CD8-positive, alpha-beta memory T cell (primary cell): ENCODE measurements around the gene CEACAM21. TPM values are rescaled to one million over a fixed set of nuclear protein-coding genes. Genes with fewer than 3 reads are reported as not detected.

Experiments
- CTCF ChIA-PET: fragments of 350-600 bp; sonication (Branson Sonifier 250); formaldehyde crosslinking; loops from one replicate; lab custom pipeline; 2021; ENCODE audit warnings: antibody characterized with exemption; lab: Charles Lee
- POLR2A ChIA-PET: fragments of 350-600 bp; sonication (Branson Sonifier 250); formaldehyde crosslinking; loops from one replicate; lab custom pipeline; 2021; ENCODE audit warnings: antibody characterized with exemption; lab: Charles Lee
- DNase-seq, 5 donors: peaks; one replicate each; pipeline versions ENCODE4 v3.0.0 to v3.0.0-alpha.2; 2020 to 2022; ENCODE audit warnings: mixed read lengths in 1 of 5
- H3K27ac ChIP-seq: one replicate; pipeline ENCODE4 v1.7.0; 2013; ENCODE audit warnings: low read depth, mild to moderate bottlenecking, low read length, moderate library complexity
- H3K27me3 ChIP-seq: 2 replicates; pipeline ENCODE4 v1.7.0; 2013; ENCODE audit warnings: low read length, mild to moderate bottlenecking; ENCODE audit not compliant: insufficient read depth, poor library complexity, severe bottlenecking
- H3K36me3 ChIP-seq: 2 replicates; pipeline ENCODE4 v1.7.0; 2013; ENCODE audit warnings: mild to moderate bottlenecking, low read length, moderate library complexity; ENCODE audit not compliant: insufficient read depth
- H3K4me1 ChIP-seq: 2 replicates; pipeline ENCODE4 v1.7.0; 2013; ENCODE audit warnings: mild to moderate bottlenecking, low read length, moderate library complexity; ENCODE audit not compliant: insufficient read depth
- H3K4me3 ChIP-seq: 2 replicates; pipeline ENCODE4 v1.7.0; 2013; ENCODE audit warnings: mild to moderate bottlenecking, low read length
- H3K9me3 ChIP-seq: 2 replicates; pipeline ENCODE4 v1.7.0; 2013; ENCODE audit warnings: mild to moderate bottlenecking, low read length
- H3K27ac Mint-ChIP-seq, 8 donors: one replicate each; pipeline ENCODE4 v1.8.0; 2020 to 2021; ENCODE audit warnings: mixed read lengths in 8 of 8, mild to moderate bottlenecking in 6 of 8, inconsistent platforms in 3 of 8, moderate library complexity in 3 of 8
- H3K27me3 Mint-ChIP-seq, 2 donors: one replicate each; pipeline ENCODE4 v1.8.0; 2020 to 2021; ENCODE audit warnings: mixed read lengths in 2 of 2, mild to moderate bottlenecking in 1 of 2, moderate library complexity in 1 of 2
- H3K36me3 Mint-ChIP-seq, 3 donors: one replicate each; pipeline ENCODE4 v1.8.0; 2020 to 2021; ENCODE audit warnings: mixed read lengths in 3 of 3, inconsistent platforms in 1 of 3, mild to moderate bottlenecking in 1 of 3
- H3K4me1 Mint-ChIP-seq, 3 donors: one replicate each; pipeline ENCODE4 v1.8.0; 2020 to 2021; ENCODE audit warnings: mixed read lengths in 3 of 3, inconsistent platforms in 1 of 3, mild to moderate bottlenecking in 1 of 3
- H3K4me3 Mint-ChIP-seq, 7 donors: one replicate each; pipeline ENCODE4 v1.8.0; 2020 to 2021; ENCODE audit warnings: mixed read lengths in 7 of 7, mild to moderate bottlenecking in 6 of 7, moderate library complexity in 4 of 7, inconsistent platforms in 2 of 7
- H3K9me3 Mint-ChIP-seq, 5 donors: one replicate each; pipeline ENCODE4 v1.8.0; 2020 to 2022; ENCODE audit warnings: mixed read lengths in 5 of 5, mild to moderate bottlenecking in 3 of 5, moderate library complexity in 2 of 5, inconsistent platforms in 1 of 5
- polyA plus RNA-seq: library from polyadenylated mRNA; unstranded; fragments of 300-500 nt; fragmentation: Illumina TruSeq; gene quantifications from one replicate; pipeline ENCODE4 v1.2.3, GENCODE V29; 2021
- total RNA-seq, 2 experiments: library from RNA; stranded (reverse); gene quantifications; one replicate each; pipeline ENCODE4 v1.2.3, GENCODE V29; 2021

The CEACAM21 gene
- total and polyA plus RNA-seq, 3 experiments from 2014 or later = 26.8 to 46.6 (median 29.2) TPM

- peaks cover 0 to 55% (median 11%) of the 10 kb centered on the region in 3 donors for H3K36me3 Mint-ChIP-seq
- H3K27me3 Mint-ChIP-seq = no peaks in the 10 kb centered on the region
- peaks cover 74 to 90% (median 88%) of the 10 kb centered on the region in 3 donors for H3K4me1 Mint-ChIP-seq
- H3K36me3 ChIP-seq = peaks cover 7% of the 10 kb centered on the region
- DNase-seq = peak in 4 of 5 donors; percentile 32 to 80 (median 64)
- POLR2A ChIA-PET = interaction anchor here (0.5 to 1.9 kb wide), 5 partner anchors 12 to 90 kb away, joined by 3 to 7 read pairs (median 4); no protein-coding TSS in a partner anchor
- no peaks in the 10 kb centered on the region for H3K27me3 ChIP-seq
- no peaks in the 10 kb centered on the region for H3K9me3 Mint-ChIP-seq
- peak overlapping the region in 6 of 7 donors; percentile 53 to 88 (median 64) for H3K4me3 Mint-ChIP-seq
- H3K4me3 ChIP-seq = peak overlapping the region; percentile 52
- H3K27ac Mint-ChIP-seq = peak overlapping the region in 6 of 8 donors; percentile 68 to 93 (median 84)
- no peaks in the 10 kb centered on the region for H3K9me3 ChIP-seq
- CTCF ChIA-PET = interaction anchor here (0.8 to 11.4 kb wide), 12 partner anchors 8 to 115 kb away, joined by 3 to 180 read pairs (median 6); partner anchors contain the start of gene CEACAM21
- no peak overlapping the region for H3K27ac ChIP-seq
- H3K4me1 ChIP-seq = peaks cover 62% of the 10 kb centered on the region
Measured at GRCh38 chr19:41563854-41564514, 12.0 kb upstream of the CEACAM21 start.

GRCh38 chr19:41564515-41565378 is 11.2 kb upstream of the CEACAM21 start:
- no peaks in the 10 kb centered on the region for H3K27me3 ChIP-seq
- Mint-ChIP-seq H3K4me1 (peaks cover 72 to 89% (median 83%) of the 10 kb centered on the region in 3 donors), H3K9me3 (no peaks in the 10 kb centered on the region), H3K27ac (peak overlapping the region in 3 of 8 donors; percentile 34 to 85 (median 79)), H3K27me3 (no peaks in the 10 kb centered on the region), H3K36me3 (peaks cover 0 to 50% (median 8%) of the 10 kb centered on the region in 3 donors), H3K4me3 (peak overlapping the region in 5 of 7 donors; percentile 12 to 60 (median 41))
- H3K9me3 ChIP-seq = no peaks in the 10 kb centered on the region
- peak overlapping the region; percentile 52 for H3K4me3 ChIP-seq
- ChIA-PET CTCF (interaction anchor here (1.1 to 11.4 kb wide), 10 partner anchors 7 to 116 kb away, joined by 3 to 180 read pairs (median 12); no protein-coding TSS in a partner anchor), POLR2A (interaction anchor here (0.5 to 1.9 kb wide), 5 partner anchors 13 to 91 kb away, joined by 3 to 7 read pairs (median 3); no protein-coding TSS in a partner anchor)
- no peak for DNase-seq
- peaks cover 57% of the 10 kb centered on the region for H3K4me1 ChIP-seq
- peaks cover 7% of the 10 kb centered on the region for H3K36me3 ChIP-seq
- no peak overlapping the region for H3K27ac ChIP-seq

GRCh38 chr19:41565379-41565720 is 10.6 kb upstream of the CEACAM21 start:
- Mint-ChIP-seq H3K4me3 (peak overlapping the region in 2 of 7 donors; percentile 7 to 10), H3K4me1 (peaks cover 70 to 89% (median 83%) of the 10 kb centered on the region in 3 donors), H3K9me3 (no peaks in the 10 kb centered on the region), H3K36me3 (peaks cover 0 to 48% (median 6%) of the 10 kb centered on the region in 3 donors), H3K27me3 (no peaks in the 10 kb centered on the region), H3K27ac (peak overlapping the region in 3 of 8 donors; percentile 2 to 22 (median 13))
- H3K27ac ChIP-seq = no peak overlapping the region
- H3K9me3 ChIP-seq = no peaks in the 10 kb centered on the region
- POLR2A ChIA-PET = interaction anchor here (0.8 kb wide), 1 partner anchor 21 kb away, joined by 3 read pairs; no protein-coding TSS in a partner anchor
- H3K4me3 ChIP-seq = no peak overlapping the region
- CTCF ChIA-PET = interaction anchor here (1.1 to 8.5 kb wide), 5 partner anchors 20 to 116 kb away, joined by 3 to 136 read pairs (median 7); no protein-coding TSS in a partner anchor
- DNase-seq = no peak
- H3K27me3 ChIP-seq = no peaks in the 10 kb centered on the region
- H3K4me1 ChIP-seq = peaks cover 57% of the 10 kb centered on the region
- H3K36me3 ChIP-seq = peaks cover 2% of the 10 kb centered on the region

GRCh38 chr19:41566001-41566400 is 10.0 kb upstream of the CEACAM21 start:
- ChIA-PET POLR2A (interaction anchor here (0.6 to 1.4 kb wide), 3 partner anchors 9 to 23 kb away, joined by 3 to 5 read pairs (median 3); no protein-coding TSS in a partner anchor), CTCF (interaction anchor here (1.1 to 8.5 kb wide), 5 partner anchors 20 to 126 kb away, joined by 3 to 136 read pairs (median 7); partner anchors contain the start of gene DMAC2)
- no peak for DNase-seq
- H3K27ac ChIP-seq = no peak overlapping the region
- peaks cover 70 to 89% (median 83%) of the 10 kb centered on the region in 3 donors for H3K4me1 Mint-ChIP-seq
- peaks cover 0 to 46% (median 6%) of the 10 kb centered on the region in 3 donors for H3K36me3 Mint-ChIP-seq
- H3K9me3 ChIP-seq = no peaks in the 10 kb centered on the region
- no peak overlapping the region for H3K4me3 Mint-ChIP-seq
- peaks cover 57% of the 10 kb centered on the region for H3K4me1 ChIP-seq
- H3K27ac Mint-ChIP-seq = no peak overlapping the region
- no peak overlapping the region for H3K4me3 ChIP-seq
- no peaks in the 10 kb centered on the region for H3K36me3 ChIP-seq
- no peaks in the 10 kb centered on the region for H3K27me3 ChIP-seq
- no peaks in the 10 kb centered on the region for H3K27me3 Mint-ChIP-seq
- no peaks in the 10 kb centered on the region for H3K9me3 Mint-ChIP-seq

GRCh38 chr19:41569481-41570150 is 6.3 kb upstream of the CEACAM21 start:
- H3K9me3 ChIP-seq = no peaks in the 10 kb centered on the region
- no peaks in the 10 kb centered on the region for H3K27me3 Mint-ChIP-seq
- H3K27ac ChIP-seq = no peak overlapping the region
- DNase-seq = no peak
- peaks cover 0 to 49% (median 6%) of the 10 kb centered on the region in 3 donors for H3K36me3 Mint-ChIP-seq
- H3K27me3 ChIP-seq = no peaks in the 10 kb centered on the region
- H3K9me3 Mint-ChIP-seq = no peaks in the 10 kb centered on the region
- no peak overlapping the region for H3K4me3 ChIP-seq
- peaks cover 36% of the 10 kb centered on the region for H3K4me1 ChIP-seq
- no peak overlapping the region for H3K4me3 Mint-ChIP-seq
- peaks cover 46 to 62% (median 53%) of the 10 kb centered on the region in 3 donors for H3K4me1 Mint-ChIP-seq
- ChIA-PET CTCF (interaction anchor here (1.4 to 8.5 kb wide), 10 partner anchors 14 to 205 kb away, joined by 3 to 136 read pairs (median 13); partner anchors contain the start of gene DMAC2), POLR2A (interaction anchor here (1.3 to 1.8 kb wide), 2 partner anchors 11 to 24 kb away, joined by 4 to 5 read pairs; no protein-coding TSS in a partner anchor)
- no peaks in the 10 kb centered on the region for H3K36me3 ChIP-seq
- H3K27ac Mint-ChIP-seq = peak overlapping the region in 3 of 8 donors; percentile 35 to 64 (median 57)

- ChIA-PET CTCF (interaction anchor here (0.6 to 8.5 kb wide), 14 partner anchors 10 to 262 kb away, joined by 3 to 136 read pairs (median 8); partner anchors contain the start of gene DMAC2), POLR2A (interaction anchor here (1.3 to 1.8 kb wide), 2 partner anchors 12 to 24 kb away, joined by 4 to 5 read pairs; no protein-coding TSS in a partner anchor)
- Histone ChIP-seq H3K36me3 (no peaks in the 10 kb centered on the region), H3K4me3 (no peak overlapping the region), H3K27ac (no peak overlapping the region), H3K4me1 (peaks cover 34% of the 10 kb centered on the region), H3K9me3 (no peaks in the 10 kb centered on the region), H3K27me3 (no peaks in the 10 kb centered on the region)
- H3K27ac Mint-ChIP-seq = peak overlapping the region in 3 of 8 donors; percentile 11 to 83 (median 64)
- H3K36me3 Mint-ChIP-seq = peaks cover 0 to 50% (median 6%) of the 10 kb centered on the region in 3 donors
- H3K4me1 Mint-ChIP-seq = peaks cover 45 to 61% (median 54%) of the 10 kb centered on the region in 3 donors
- no peaks in the 10 kb centered on the region for H3K27me3 Mint-ChIP-seq
- DNase-seq = no peak
- H3K4me3 Mint-ChIP-seq = peak overlapping the region in 2 of 7 donors; percentile 56 to 61
- no peaks in the 10 kb centered on the region for H3K9me3 Mint-ChIP-seq
Measured at GRCh38 chr19:41570179-41570578, 5.8 kb upstream of the CEACAM21 start.
